Thoracic aorta (tissue), 2 donors: ENCODE results near the gene DOCK4. TPM values are rescaled to one million over a fixed set of nuclear protein-coding genes. Genes with fewer than 3 reads are reported as not detected.

Experiments
- ATAC-seq: fragments of 150-250 bp; one replicate; pipeline ENCODE4 v1.8.0; 2017; ENCODE audit warnings: low read depth; ENCODE audit not compliant: insufficient number of reproducible peaks, low FRiP score
- DNase-seq: peaks from one replicate; pipeline ENCODE4 v3.0.0-alpha.2; 2020; ENCODE audit warnings: low spot score
- H3K27ac ChIP-seq, 2 donors: fragments of 200-600 bp; sonication (generic); 1 replicate in 1 of 2; 2 replicates in 1 of 2; pipeline ENCODE4 v1.5.1; 2016; ENCODE audit warnings: mild to moderate bottlenecking in 2 of 2, moderate library complexity in 2 of 2
- H3K27me3 ChIP-seq: fragments of 200-600 bp; sonication (generic); replicated peaks from 2 replicates; pipeline ENCODE4 v1.6.0; 2016; ENCODE audit warnings: mild to moderate bottlenecking; ENCODE audit not compliant: insufficient read depth
- H3K36me3 ChIP-seq: fragments of 200-600 bp; sonication (generic); one replicate; pipeline ENCODE4 v1.5.1; 2016
- H3K4me1 ChIP-seq, 2 donors: fragments of 200-600 bp; sonication (generic); 1 replicate in 1 of 2; 2 replicates in 1 of 2; pipeline versions ENCODE4 v1.5.1 to v1.6.0; 2016; ENCODE audit warnings: low read depth in 2 of 2, mild to moderate bottlenecking in 1 of 2; ENCODE audit not compliant: control insufficient read depth in 1 of 2
- H3K4me3 ChIP-seq: fragments of 200-600 bp; sonication (generic); 2 replicates; pipeline ENCODE4 v1.5.1; 2016; ENCODE audit warnings: mild to moderate bottlenecking
- H3K9me3 ChIP-seq: fragments of 200-600 bp; sonication (generic); 2 replicates; pipeline ENCODE4 v1.5.1; 2016
- CTCF ChIP-seq: fragments of 200-600 bp; sonication (generic); IDR thresholded peaks from one replicate; pipeline ENCODE4 v1.5.1; 2019; ENCODE audit warnings: antibody characterized with exemption
- total RNA-seq, 2 donors: library from RNA; depleted of rRNA; stranded (reverse); fragments of >200 nt; gene quantifications; one replicate each; pipeline versions ENCODE4 v1.1.0 to v1.2.3, GENCODE V29; 2016

Gene DOCK4
- total RNA-seq, 2 donors from 2014 or later: 22.3 to 71.5 TPM

- TF ChIP-seq CTCF: no peak
- no peak overlapping the region for H3K27ac ChIP-seq
- DNase-seq (no peak), ATAC-seq (no peak)
- H3K36me3 ChIP-seq: no peaks in the 10 kb centered on the region
- peaks cover 0 to 17% of the 10 kb centered on the region in 2 donors for H3K4me1 ChIP-seq
- no peaks in the 10 kb centered on the region for H3K9me3 ChIP-seq
- H3K27me3 ChIP-seq: no peaks in the 10 kb centered on the region
- H3K4me3 ChIP-seq: no peak overlapping the region
Observed at GRCh38 chr7:112059675-112060074, 146.5 kb downstream of the DOCK4 start.

GRCh38 chr7:112058686-112059085 lies 147.5 kb downstream of the DOCK4 start:
- ATAC-seq: no peak
- TF ChIP-seq CTCF: no peak
- DNase-seq: no peak

GRCh38 chr7:112056409-112056808 lies 149.8 kb downstream of the DOCK4 start:
- ATAC-seq: no peak
- Histone ChIP-seq H3K9me3 (no peaks in the 10 kb centered on the region), H3K4me3 (no peak overlapping the region), H3K27ac (no peak overlapping the region), H3K36me3 (no peaks in the 10 kb centered on the region), H3K4me1 (peaks cover 3 to 27% of the 10 kb centered on the region in 2 donors), H3K27me3 (no peaks in the 10 kb centered on the region)
- no peak for DNase-seq
- no peak for TF ChIP-seq CTCF

More at GRCh38 chr7:112058686-112059085, 147.5 kb downstream of the DOCK4 start:
- H3K4me1 ChIP-seq: peaks cover 0 to 17% of the 10 kb centered on the region in 2 donors
- no peak overlapping the region for H3K27ac ChIP-seq
- H3K9me3 ChIP-seq: no peaks in the 10 kb centered on the region
- no peaks in the 10 kb centered on the region for H3K27me3 ChIP-seq
- H3K4me3 ChIP-seq: no peak overlapping the region
- no peaks in the 10 kb centered on the region for H3K36me3 ChIP-seq

GRCh38 chr7:112053737-112054069 lies 152.5 kb downstream of the DOCK4 start:
- peaks cover 3 to 16% of the 10 kb centered on the region in 2 donors for H3K4me1 ChIP-seq
- no peak for DNase-seq
- H3K27ac ChIP-seq: no peak overlapping the region
- no peaks in the 10 kb centered on the region for H3K36me3 ChIP-seq
- no peaks in the 10 kb centered on the region for H3K9me3 ChIP-seq
- no peaks in the 10 kb centered on the region for H3K27me3 ChIP-seq
- H3K4me3 ChIP-seq: no peak overlapping the region
- TF ChIP-seq CTCF: no peak
- ATAC-seq: no peak

GRCh38 chr7:112052993-112053736 lies 153.0 kb downstream of the DOCK4 start:
- no peak for TF ChIP-seq CTCF
- DNase-seq: no peak
- no peaks in the 10 kb centered on the region for H3K36me3 ChIP-seq
- H3K4me3 ChIP-seq: no peak overlapping the region
- H3K9me3 ChIP-seq: no peaks in the 10 kb centered on the region
- H3K27ac ChIP-seq: no peak overlapping the region
- no peaks in the 10 kb centered on the region for H3K27me3 ChIP-seq
- no peak for ATAC-seq
- H3K4me1 ChIP-seq: peaks cover 3 to 16% of the 10 kb centered on the region in 2 donors
